HTERT RPE-1 (cell line): ENCODE data around the gene NCBP3.
"Not testable (repeated sequence)": the region's sequence is repeated elsewhere in the genome, so short reads cannot be mapped to it uniquely, and the experiment has no call there.

Experiments used
- in situ Hi-C: fragments of 300-500 bp; cut with MboI; formaldehyde crosslinking; loops from 4 replicates; pipeline ENCODE4 v1.14.3; 2020; ENCODE audit warnings: low sequenced_read_pairs

NCBP3 gene

DNA sequence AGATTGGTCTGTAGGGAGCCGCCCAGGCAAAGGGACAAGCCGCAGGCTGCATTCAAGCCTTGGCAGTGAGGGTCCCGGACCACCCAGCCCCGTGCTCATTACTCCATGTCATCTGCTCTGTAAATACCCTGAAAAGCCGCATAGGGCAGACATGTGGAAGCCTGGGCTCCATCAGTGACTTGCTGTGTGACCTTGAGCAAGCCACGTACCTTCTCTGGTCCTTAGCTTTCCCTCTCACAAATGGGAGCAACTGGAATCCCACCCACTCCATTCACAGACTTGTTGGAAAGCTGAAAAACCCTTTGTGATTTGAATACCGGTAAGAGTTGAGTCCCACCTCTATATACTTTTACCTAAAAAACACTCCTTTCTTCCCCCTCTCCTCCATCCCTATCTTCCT lies 34.9 kb upstream of the NCBP3 start:
- in situ Hi-C loops, result no loop called here

DNA sequence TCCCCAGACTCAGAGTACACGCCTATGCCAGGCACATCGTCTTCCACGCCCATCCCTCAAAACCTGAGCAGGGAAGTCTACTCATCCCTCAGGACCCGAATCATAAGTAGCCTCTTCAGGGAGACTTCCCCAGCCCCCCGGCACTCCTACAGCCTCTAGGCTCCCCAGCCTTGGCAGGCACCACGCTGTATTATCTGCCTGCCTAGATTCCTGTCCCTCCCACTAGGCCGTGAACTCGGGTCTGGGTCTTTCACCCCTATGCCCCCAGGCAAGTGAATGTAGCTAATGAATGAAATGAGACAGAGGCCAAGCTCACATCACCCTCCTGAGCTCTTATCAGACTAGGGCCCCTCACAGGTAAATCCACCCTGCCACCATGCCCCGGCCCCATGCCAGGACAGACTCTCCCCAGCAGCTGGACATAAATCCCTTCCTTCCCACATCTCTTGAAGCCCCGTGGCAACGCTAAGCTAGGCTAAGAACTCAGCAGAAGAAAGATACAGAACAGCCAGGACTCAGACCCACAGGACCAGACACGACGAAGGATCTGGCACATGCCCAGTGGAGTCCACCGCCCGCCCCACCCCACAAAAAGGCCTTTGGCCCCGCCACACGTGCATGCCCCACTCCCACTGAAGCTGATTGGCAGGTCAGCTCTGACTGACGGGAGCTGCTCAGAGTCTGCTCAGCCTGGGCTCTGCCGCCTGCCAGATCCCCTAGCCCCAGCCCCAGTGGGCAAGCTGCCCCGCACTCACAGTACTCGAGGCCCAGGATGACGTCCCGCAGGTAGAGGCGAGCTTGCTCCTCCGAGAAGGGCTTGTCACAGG lies 33.8 kb upstream of the NCBP3 start:
- in situ Hi-C loops, result no loop called here

DNA sequence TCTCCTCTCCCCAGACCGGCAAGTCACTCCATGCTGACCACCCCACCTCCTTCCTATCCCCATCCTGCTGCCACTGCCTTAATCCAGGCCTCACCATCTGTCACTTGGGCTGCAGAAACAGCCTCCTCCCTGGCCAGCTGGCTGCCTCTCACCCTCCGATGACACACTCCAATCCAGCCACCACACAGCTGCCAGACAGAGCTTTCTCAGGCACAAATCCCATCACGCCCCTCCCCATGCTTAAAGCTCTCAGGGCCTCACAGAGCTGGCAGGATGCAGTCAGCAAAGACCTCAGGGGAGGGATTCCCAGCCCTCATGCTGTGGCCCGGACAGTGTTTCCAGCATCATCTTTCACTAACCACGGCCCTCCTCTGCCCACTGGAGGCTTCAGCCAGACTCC lies 33.1 kb upstream of the NCBP3 start:
- in situ Hi-C loops, result no loop called here

DNA sequence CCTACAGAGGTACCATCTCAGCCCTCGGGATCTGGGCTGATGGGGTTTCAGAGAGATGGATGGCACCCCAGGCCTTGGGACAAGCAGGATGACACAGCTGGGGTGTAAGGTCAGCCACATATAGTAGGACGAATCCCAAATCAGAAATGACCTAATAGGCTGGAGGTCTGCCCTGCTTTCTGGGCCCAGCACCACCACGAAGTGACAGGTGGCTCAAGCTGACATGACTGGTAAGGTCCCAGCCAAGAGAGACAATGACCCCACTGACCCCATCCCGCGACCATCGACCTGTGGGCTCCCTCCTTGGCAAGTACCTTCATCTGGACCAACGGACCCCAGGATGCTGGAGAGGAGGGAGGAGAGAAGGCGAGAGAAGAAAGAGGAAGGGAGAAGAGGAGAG lies 31.2 kb upstream of the NCBP3 start:
- in situ Hi-C loops, result no loop called here

DNA sequence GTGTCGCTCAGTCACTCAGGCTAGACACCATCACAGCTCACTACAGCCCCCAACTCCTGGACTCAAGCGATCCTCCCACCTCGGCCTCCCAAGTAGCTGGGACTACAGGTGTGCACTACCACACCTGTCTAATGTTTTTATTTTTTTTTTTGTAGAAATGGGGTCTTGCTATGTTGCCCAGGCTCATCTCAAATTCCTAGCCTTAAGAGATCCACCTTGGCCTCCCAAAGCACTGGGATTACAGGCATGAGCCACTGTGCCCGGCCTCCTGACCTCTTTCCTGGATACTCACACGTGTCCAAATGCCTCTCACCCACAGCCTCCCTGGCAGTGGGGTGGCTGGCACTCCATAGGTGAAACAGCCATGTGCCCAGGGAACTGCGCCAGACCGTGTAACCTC lies 29.3 kb upstream of the NCBP3 start:
- in situ Hi-C loops, result no loop called here

DNA sequence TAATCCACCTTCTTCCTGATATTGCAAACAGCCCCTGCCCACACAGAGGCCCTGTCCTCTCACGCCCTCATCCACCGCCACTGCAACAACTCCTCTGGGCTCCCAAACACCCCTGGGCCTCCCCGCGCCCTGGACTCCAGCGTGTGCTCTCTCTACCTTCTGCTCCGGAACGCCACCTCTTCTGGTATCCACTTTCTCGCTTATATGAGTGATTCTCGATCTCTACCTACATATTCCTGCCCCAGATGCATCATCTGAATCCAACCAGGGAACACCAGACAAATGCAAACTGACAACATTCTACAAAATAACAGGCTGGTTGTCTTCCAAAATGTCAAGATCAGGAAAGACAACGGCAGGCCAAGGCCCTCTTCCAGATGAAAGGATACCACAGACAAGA lies 27.8 kb upstream of the NCBP3 start:
- in situ Hi-C loops, result no loop called here

DNA sequence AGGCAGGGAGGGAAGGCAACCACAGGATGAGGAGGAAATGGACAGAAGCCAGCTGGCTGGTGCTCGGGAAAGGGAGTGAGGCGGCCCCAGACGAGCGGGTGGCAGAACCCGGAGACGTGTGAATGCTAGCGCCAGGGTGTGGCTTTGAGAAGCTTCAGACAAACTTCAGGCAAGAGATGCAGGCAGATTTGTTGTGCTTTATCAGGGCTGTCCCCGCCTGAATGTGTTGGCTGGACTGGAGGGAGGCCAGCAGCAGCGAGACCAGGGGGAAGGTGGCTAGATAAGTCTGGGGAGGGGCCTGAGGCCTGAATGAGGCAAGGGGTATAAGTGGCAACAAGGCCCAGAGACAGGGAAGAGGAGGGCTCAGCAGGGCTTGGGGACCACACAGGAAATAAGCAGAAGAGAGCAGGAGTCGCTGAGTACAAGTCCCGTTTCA lies 24.8 kb upstream of the NCBP3 start:
- in situ Hi-C loops, result no loop called here

DNA sequence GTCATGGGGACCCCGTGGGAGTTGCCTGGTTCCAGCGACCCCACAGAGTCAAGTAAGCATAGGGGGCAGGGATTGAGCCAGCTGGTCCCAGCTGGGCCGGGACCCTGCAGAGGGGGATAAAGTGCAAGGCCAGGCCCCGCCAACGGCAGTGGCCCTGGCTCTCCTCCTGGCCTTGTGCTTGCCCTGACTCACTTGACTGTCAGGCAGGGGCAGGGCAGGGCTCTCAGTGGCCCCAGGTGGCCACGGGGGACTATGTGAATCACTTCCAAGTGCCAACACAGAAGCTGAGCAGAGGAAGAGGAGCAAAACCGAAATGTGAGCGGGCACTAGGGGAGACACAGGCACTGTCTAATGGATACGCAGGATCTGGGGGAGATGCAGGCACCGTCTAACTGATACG lies 21.6 kb upstream of the NCBP3 start:
- in situ Hi-C loops, result no loop called here

DNA sequence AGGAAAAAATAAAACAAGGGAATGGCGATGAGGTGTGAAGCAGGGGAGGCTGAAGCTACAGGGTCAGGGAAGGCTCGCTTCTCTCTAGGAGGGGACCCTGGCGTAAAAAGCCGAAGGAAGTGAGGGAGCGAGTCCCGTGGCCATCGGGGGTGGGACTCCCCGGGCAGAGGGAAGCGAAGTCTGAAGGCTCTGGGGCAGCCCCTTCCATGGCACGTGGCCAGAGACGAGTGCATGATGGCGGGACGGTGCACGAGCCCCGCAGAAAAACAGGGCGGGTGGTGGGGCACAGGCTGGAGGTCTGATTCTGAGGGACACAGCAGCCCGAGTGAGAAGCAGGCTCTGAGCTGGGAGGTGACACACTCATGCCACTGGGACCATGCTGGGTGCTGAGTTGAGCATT lies 21.1 kb upstream of the NCBP3 start:
- in situ Hi-C loops, result no loop called here

DNA sequence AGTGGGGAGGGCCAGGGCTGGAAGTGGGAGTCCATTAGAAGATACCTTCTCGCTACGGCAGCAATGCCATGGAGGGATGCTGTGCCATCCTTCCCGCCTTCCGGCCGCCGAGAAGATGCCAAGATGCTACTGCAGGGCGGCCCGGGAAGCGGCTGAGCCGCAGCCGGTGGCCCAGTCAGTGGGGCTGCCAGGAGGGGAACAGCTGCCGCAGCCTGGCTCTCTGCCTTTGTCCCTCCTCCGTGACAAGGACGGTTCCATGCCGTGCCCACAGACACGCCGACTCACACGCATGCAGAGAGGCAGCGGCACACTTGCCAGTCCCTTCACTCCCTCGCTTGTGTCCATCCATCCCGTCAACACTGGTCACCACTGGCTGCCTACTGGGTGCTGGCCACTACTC lies 20.2 kb upstream of the NCBP3 start:
- in situ Hi-C loops, result no loop called here

DNA sequence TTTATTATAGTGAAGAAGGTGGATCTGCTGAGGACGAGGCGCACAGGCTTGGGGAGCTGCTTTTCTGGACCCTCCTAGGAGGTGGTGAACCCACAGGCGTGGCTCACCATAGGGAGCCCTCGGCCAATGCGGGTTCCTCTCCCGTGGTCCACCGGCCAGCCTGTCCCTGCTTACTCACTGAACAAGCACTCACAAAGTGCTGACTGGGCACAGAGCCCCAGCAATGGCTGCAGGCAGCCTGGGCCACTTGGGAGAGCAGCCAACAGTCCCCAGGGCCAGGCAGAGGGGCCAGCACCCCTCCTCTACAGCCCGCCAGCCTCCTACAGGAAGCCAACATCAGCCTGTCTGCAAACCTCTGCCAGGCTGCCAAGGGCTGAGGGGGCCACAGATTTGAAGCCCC lies 19.1 kb upstream of the NCBP3 start:
- in situ Hi-C loops, result no loop called here

DNA sequence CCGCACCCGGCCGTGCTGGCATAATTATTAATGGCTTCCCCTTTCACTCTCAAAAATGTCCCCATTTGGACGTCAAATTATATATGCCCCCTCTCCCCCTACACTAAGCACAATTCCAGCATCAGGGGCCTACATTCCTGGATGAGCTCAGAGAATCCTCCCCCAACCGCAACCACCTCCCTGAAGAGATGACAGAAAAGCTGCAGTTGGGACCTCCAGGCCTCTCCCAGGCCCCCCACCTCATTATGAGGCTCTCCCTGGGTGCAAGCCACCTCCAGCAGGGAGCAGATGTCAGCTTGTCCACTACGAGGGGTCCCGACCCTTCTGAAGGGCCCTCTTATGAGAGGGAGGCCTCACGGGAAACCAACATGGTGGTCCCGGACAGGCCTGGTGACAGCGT lies 18.5 kb upstream of the NCBP3 start:
- in situ Hi-C loops, result no loop called here

DNA sequence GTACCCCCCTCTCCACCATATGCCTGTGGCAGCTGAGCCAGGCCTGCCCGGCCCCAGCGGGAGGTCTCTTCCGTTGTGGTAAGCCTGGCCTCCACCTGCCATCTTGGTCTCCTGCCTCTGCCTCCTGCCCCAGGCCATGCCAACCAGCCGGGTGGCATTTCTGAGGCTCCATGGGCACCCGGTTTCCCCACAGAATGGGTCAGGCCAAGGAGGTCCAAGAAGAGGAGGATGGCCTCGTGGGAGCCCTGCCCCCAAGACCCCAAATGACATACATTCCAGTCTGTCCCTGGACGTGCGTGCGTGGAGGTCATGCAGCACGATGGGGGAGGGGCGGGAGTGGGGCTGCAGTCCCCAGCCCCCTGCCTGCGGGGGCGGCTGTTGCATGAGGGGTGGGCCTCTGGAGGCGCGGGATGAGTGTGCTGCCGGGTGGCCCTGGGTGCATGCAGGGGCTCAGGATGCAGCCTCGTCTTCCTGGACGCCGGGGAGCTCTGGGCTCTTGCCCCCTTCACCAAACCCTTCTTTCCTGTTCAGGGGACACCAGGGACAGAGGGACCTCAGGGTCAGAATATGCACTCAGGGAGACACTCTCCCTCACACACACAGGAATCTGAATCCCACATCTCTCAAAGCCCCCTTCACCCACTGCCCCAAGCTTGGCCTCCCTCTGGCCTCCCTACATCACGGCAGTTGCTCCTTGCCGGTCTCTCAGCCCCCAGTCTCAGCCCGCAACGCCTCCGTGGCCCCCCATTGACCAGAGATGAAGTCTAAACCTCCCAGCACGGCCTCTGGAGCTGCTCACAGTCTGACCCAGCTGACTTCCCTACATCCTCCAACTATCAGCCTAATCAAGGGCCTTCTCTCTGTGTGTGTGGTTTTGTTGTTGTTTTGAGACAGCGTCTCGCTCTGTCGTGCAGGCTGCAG lies 16.0 kb upstream of the NCBP3 start:
- in situ Hi-C loops, result no loop called here

DNA sequence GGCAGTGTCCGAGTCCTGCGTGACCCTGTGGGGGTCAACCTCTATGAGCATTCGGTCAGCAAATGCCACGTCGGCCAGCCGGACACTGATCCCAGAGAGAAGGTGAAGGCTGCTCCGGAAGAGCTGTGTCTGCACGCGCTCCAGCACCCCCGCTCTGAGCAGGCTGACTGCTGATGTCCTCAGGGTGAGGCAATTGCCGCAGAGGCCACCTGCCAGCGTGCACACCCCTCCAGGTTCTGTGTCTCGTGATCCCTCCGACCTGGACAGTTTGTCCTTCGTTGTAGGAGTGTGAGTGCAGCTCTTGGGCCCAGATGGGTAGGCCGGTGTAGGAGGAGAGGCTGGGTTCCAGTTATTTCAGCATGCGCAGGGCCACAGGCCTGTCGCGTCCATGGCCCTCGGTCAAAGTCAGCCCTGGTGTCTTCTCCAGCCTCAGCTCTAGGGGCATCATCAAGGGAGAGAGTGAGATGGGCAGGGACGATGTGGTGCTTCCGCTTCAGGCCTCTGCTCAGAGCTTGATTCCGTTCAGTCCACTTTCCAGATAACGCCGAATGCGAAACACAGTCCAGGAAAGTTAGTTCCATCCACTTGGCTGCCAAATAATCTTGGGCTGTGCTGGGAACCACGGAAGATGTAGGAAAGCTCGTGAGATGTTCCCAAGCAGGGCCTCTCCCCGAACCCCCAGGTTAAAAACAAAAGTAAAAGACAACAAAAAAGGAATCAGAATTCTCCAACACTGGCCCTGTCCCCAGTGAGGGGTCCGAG lies 15.1 kb upstream of the NCBP3 start:
- in situ Hi-C loops, result no loop called here

DNA sequence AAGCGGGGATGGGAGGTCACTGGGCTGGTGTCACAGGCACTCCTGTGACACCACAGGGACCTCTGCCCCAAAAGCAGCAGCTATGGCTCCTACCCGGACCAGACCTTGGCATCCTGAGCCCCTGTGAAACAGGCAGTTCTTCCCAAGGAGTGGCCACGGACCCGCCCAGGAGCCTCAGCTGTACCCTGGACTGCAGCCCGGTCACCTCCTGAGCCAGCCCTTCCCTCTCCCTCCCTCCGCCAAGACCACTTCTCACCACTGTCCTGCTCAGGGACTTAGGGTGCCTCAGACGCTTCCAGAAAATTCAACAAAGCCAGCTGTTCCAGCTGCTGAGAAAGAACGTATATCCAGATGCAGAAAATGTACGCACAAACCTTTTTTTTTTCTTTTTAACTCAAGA lies 13.9 kb upstream of the NCBP3 start:
- in situ Hi-C loops, result no loop called here

DNA sequence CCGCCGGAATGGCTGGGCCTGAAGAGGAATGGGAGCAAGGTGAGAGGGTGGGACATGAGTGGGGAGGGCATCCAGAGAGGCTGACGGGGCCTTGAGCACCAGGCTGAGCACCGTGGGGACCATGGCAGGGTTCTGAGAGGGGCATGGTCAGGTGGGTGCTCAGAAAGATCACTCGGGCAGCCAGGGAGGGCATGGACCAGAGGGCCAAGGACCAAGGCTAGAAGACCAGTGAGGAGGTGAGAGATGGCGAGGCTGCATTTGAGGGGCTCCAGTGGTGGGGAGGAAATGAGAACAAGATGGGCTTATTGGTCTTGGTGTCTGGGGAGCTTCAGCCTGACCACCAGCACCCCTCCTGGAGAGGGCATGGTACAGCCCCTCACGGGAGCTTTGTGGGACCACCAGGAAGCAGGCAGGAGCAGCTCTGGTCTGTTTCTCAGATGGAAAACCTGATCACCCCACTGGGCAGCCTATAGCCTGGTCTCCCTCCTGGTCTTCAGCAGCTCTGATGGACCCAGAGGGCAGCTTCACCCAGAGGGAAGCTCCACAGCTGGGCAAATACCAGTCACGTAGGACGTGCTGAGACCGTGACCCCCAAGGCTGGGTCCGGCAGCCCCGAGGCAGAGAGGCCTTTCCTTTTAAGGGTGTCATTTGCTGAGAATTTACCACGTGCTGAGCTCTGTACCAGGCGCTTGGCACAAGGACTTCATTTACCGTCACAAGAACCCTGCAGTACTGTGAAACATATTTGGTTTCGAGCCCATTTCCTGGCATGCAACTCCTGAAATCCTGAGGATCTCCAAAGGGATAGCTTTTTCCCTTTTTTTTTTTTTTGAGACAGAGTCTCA lies 11.4 kb upstream of the NCBP3 start:
- in situ Hi-C loops, result no loop called here

DNA sequence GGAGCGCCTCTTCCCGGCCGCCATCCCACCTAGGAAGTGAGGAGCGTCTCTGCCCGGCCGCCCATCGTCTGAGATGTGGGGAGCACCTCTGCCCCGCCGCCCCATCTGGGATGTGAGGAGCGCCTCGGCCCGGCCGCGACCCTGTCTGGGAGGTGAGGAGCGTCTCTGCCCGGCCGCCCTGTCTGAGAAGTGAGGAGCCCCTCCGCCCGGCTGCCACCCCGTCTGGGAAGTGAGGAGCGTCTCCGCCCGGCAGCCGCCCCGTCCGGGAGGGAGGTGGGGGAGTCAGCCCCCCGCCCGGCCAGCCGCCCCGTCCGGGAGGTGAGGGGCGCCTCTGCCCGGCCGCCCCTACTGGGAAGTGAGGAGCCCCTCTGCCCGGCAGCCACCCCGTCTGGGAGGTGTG lies 8.2 kb upstream of the NCBP3 start:
- in situ Hi-C loops, result not testable (repeated sequence)

DNA sequence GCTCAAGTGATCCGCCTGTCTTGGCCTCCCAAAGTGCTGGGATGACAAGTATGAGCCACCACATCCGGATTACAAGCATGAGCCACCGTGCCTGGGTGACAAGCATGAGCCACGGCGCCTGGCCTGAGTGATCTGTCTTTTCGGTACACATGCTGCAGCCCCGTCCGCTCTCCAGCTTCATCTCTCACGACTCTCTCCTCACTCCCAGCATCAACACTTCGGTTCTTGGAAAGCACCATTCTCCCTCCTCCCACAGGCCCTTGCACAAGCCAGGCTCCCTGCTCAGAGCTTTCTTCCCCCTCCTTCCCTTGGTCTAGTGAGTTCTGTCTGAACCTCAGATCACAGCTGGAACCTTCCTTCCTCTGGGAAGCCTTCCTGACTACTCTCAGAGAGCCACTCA lies 6.5 kb upstream of the NCBP3 start:
- in situ Hi-C loops, result no loop called here

DNA sequence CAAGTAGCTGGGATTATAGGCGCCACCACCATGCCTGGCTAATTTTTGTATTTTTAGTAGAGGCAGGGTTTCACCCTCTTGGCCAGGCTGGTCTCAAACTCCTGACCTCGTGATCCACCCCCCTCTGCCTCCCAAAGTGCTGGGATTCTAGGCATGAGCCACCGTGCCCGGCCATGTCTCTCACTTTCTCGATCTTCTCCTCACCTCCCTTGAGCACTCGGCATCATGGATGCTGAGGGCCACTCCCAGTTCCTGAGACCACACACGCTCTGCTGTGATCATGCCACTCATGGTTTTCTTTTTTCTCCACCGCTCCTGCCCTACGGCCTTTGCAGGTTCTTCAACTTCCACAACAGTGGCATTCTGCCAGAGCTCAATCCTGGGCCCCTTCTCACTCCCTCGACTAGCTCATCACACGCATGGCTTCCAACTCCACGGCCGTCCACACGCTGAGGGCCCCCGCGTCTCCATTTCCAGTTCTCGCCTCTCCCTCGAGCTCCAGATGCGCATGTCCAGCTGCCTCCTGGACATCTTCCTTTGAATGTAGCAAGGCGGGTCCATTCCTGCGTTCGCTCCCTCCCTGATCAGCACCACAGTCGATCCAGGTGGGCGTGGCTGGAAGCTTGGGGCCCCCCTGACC lies 5.5 kb upstream of the NCBP3 start:
- in situ Hi-C loops, result no loop called here

DNA sequence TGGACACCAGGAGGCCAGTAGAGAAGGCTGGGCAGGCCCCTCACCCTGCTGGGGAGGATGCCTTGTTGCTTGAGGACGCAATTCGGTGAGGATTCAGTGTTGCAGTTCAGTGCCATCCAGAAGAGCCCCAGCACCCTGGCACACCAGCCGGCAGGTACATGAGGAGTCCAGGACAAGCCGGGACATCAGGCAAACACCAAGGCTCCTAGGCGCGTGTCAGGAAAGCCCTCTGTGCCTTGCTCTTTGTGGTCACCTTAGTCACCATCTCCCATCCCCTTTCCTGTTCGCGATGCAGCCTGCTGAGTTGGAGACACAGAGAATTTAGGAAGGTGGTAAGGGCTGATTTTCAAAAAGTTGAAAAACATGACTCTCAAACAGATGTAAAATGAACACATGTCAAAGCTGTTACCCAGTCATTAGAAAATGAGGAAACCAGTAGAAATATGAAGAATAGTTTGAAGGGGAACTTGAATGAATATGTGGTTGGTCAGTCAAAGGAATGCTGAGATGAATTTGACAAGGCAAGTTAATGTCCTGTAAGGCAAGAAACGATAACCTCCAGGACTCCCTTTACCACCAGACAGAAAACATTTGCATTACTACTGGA lies 2.3 kb upstream of the NCBP3 start:
- in situ Hi-C loops, result no loop called here
